GM23338 (cell line): ENCODE data around the gene PGLYRP4. TPM values are rescaled to one million over a fixed set of nuclear protein-coding genes. Genes with fewer than 3 reads are reported as not detected.

Experiments
- ATAC-seq: fragments of 200-7000 bp; cut with Tn5 transposase; 3 replicates; pipeline ENCODE4 v1.9.1; 2020
- DNase-seq: peaks from one replicate; pipeline ENCODE4 v3.0.0-alpha.2; 2015; ENCODE audit warnings: low spot score
- H2AFZ ChIP-seq: fragments of 200-600 bp; sonication (generic); 2 replicates; pipeline ENCODE4 v1.8.0; 2016; ENCODE audit warnings: antibody characterized with exemption, mild to moderate bottlenecking, moderate library complexity
- H3F3A ChIP-seq: fragments of 200-600 bp; sonication (generic); replicated peaks from 2 replicates; pipeline ENCODE4 v1.8.0; 2017; ENCODE audit warnings: antibody characterized with exemption, mixed run types, low read depth
- H3K27ac ChIP-seq: fragments of 200-600 bp; sonication (generic); 2 replicates; pipeline ENCODE4 v1.6.1; 2016; ENCODE audit warnings: low read depth
- H3K27me3 ChIP-seq: fragments of 200-600 bp; sonication (generic); 2 replicates; pipeline ENCODE4 v1.8.0; 2016; ENCODE audit warnings: mild to moderate bottlenecking, mixed run types, moderate library complexity; ENCODE audit not compliant: insufficient read depth
- H3K36me3 ChIP-seq: fragments of 200-600 bp; sonication (generic); 2 replicates; pipeline ENCODE4 v1.8.0; 2016; ENCODE audit warnings: mild to moderate bottlenecking; ENCODE audit not compliant: insufficient read depth
- H3K4me1 ChIP-seq: fragments of 200-600 bp; sonication (generic); 2 replicates; pipeline ENCODE4 v1.8.0; 2016; ENCODE audit warnings: mild to moderate bottlenecking, moderate library complexity; ENCODE audit not compliant: insufficient read depth
- H3K4me2 ChIP-seq: fragments of 200-600 bp; sonication (generic); 2 replicates; pipeline ENCODE4 v1.7.1; 2017; ENCODE audit warnings: mixed run types
- H3K4me3 ChIP-seq: fragments of 200-600 bp; sonication (generic); 2 replicates; pipeline ENCODE4 v1.6.1; 2016; ENCODE audit warnings: mixed run types
- H3K79me2 ChIP-seq: fragments of 200-600 bp; sonication (generic); replicated peaks from 2 replicates; pipeline ENCODE4 v1.8.0; 2017; ENCODE audit warnings: mild to moderate bottlenecking; ENCODE audit not compliant: insufficient read depth
- H3K9me2 ChIP-seq: fragments of 200-600 bp; sonication (generic); 2 replicates; pipeline ENCODE4 v1.8.0; 2017; ENCODE audit not compliant: insufficient read depth
- H4K20me1 ChIP-seq: fragments of 200-600 bp; sonication (generic); replicated peaks from 2 replicates; pipeline ENCODE4 v1.8.0; 2017; ENCODE audit warnings: mild to moderate bottlenecking; ENCODE audit not compliant: insufficient read depth
- H3K27ac Mint-ChIP-seq: 2 replicates; pipeline ENCODE4 v1.8.0; 2020; ENCODE audit warnings: inconsistent platforms, mild to moderate bottlenecking, moderate library complexity, mixed read lengths
- H3K27me3 Mint-ChIP-seq: 3 replicates; pipeline ENCODE4 v1.8.0; 2022; ENCODE audit warnings: low read depth, mild to moderate bottlenecking, moderate library complexity, mixed read lengths, inconsistent platforms; ENCODE audit not compliant: insufficient read depth, poor library complexity
- H3K36me3 Mint-ChIP-seq: 3 replicates; pipeline ENCODE4 v1.8.0; 2021; ENCODE audit warnings: low read depth, mild to moderate bottlenecking, inconsistent platforms, moderate library complexity, mixed read lengths
- H3K4me1 Mint-ChIP-seq: 3 replicates; pipeline ENCODE4 v1.8.0; 2020; ENCODE audit warnings: mild to moderate bottlenecking, inconsistent platforms, mixed read lengths
- H3K4me3 Mint-ChIP-seq: 3 replicates; pipeline ENCODE4 v1.8.0; 2021; ENCODE audit warnings: moderate library complexity, mild to moderate bottlenecking, inconsistent platforms, mixed read lengths
- H3K9me3 Mint-ChIP-seq: 3 replicates; pipeline ENCODE4 v1.8.0; 2020; ENCODE audit warnings: moderate library complexity, mild to moderate bottlenecking, inconsistent platforms, mixed read lengths
- CREB1 ChIP-seq: fragments of 250-450 bp; sonication (Bioruptor Pico); IDR thresholded peaks from 2 replicates; pipeline ENCODE4 v1.5.0; 2020; ENCODE audit warnings: low read depth, mild to moderate bottlenecking, moderate library complexity
- EZH2 ChIP-seq: fragments of 200-600 bp; sonication (generic); IDR thresholded peaks from one replicate; pipeline ENCODE4 v1.8.0; 2017; ENCODE audit warnings: antibody characterized with exemption, mild to moderate bottlenecking, low read depth; ENCODE audit not compliant: unreplicated experiment
- EZH2phosphoT487 ChIP-seq: fragments of 200-600 bp; sonication (generic); IDR thresholded peaks from one replicate; pipeline ENCODE4 v1.8.1; 2018; ENCODE audit warnings: antibody characterized with exemption; ENCODE audit not compliant: unreplicated experiment
- JUNB ChIP-seq: IDR thresholded peaks from one replicate; pipeline ENCODE4 v1.6.1; 2016; ENCODE audit warnings: antibody characterized with exemption; ENCODE audit not compliant: unreplicated experiment
- NANOG ChIP-seq: IDR thresholded peaks from 2 replicates; pipeline ENCODE4 v1.6.1; 2016; ENCODE audit warnings: antibody characterized with exemption, borderline replicate concordance
- POLR2AphosphoS5 ChIP-seq: IDR thresholded peaks from 2 replicates; pipeline ENCODE4 v1.6.1; 2016; ENCODE audit warnings: antibody characterized with exemption, low read depth
- STAT1 ChIP-seq: IDR thresholded peaks from one replicate; pipeline ENCODE4 v1.6.1; 2016; ENCODE audit warnings: antibody characterized with exemption; ENCODE audit not compliant: unreplicated experiment
- ZNF114 ChIP-seq: fragments of 250-450 bp; sonication (Bioruptor Pico); IDR thresholded peaks from 2 replicates; pipeline ENCODE4 v1.5.0; 2020; ENCODE audit warnings: mild to moderate bottlenecking, moderate library complexity
- ZNF331 ChIP-seq: fragments of 250-450 bp; sonication (Bioruptor Pico); IDR thresholded peaks from 2 replicates; pipeline ENCODE4 v1.5.0; 2020; ENCODE audit warnings: low read depth, mild to moderate bottlenecking, moderate library complexity
- polyA plus RNA-seq: library from polyadenylated mRNA; unstranded; fragments of >200 nt; fragmentation: Nextera tagmentation; extraction: Ambion mirVana; gene quantifications from 2 replicates; pipeline ENCODE4 v1.2.1, GENCODE V29; 2016
- total RNA-seq: library from RNA; depleted of rRNA; stranded (reverse); fragments of >200 nt; shearing (Covaris generic); gene quantifications from 2 replicates; pipeline ENCODE4 v1.2.3, GENCODE V29; 2014
- TF ChIP-seq, protein P1 (sequence below): IDR thresholded peaks from one replicate; pipeline ENCODE4 v1.6.1; 2018; ENCODE audit warnings: antibody characterized with exemption; ENCODE audit not compliant: unreplicated experiment
- TF ChIP-seq, protein P2 (sequence below): IDR thresholded peaks from 2 replicates; pipeline ENCODE4 v1.6.1; 2016; ENCODE audit warnings: antibody characterized with exemption
- TF ChIP-seq, protein P3 (sequence below): fragments of 250-450 bp; sonication (Bioruptor Pico); IDR thresholded peaks from 2 replicates; pipeline ENCODE4 v1.5.0; 2020; ENCODE audit warnings: mild to moderate bottlenecking, moderate library complexity

PGLYRP4 gene
- total and polyA plus RNA-seq, 2 experiments from 2014 or later = not detected

DNA sequence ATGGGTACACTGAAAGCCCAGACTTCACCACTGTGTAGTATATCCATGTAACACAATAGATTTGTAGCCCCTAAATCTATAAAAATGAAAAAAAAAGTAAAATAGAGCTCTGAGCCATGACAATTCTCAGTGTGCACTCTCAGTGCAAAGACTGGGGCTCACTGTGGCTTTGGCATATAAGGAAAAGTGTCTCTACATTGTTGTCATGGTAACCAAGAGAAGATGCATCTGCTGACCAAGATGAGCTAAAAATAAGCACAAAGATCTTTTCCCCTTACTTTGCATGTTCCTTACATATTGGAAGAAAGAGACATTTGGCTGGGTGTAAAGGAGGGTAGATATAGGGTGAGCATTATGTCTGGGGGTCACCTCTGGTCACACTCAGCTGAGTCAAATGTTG lies 12.0 kb downstream of the PGLYRP4 start:
- H3K36me3 ChIP-seq = no peaks in the 10 kb centered on the region
- no peaks in the 10 kb centered on the region for H4K20me1 ChIP-seq
- H3K9me3 Mint-ChIP-seq = peaks cover 4% of the 10 kb centered on the region; the same call in 2 of the 3 replicates
- H2AFZ ChIP-seq = no peak overlapping the region
- H3K4me2 ChIP-seq = no peak overlapping the region
- no peak for DNase-seq
- H3K36me3 Mint-ChIP-seq = no peaks in the 10 kb centered on the region
- H3K4me3 ChIP-seq = no peak overlapping the region
- ATAC-seq = no peak
- H3K27me3 Mint-ChIP-seq = peaks cover 4% of the 10 kb centered on the region
- H3K27me3 ChIP-seq = no peaks in the 10 kb centered on the region
- TF ChIP-seq EZH2 (no peak), EZH2phosphoT487 (no peak), JUNB (no peak), ZNF331 (CRISPR knock-in tag) (no peak), STAT1 (no peak), NANOG (no peak), POLR2AphosphoS5 (no peak), ZNF114 (CRISPR knock-in tag) (no peak), CREB1 (CRISPR knock-in tag) (no peak)
- TF ChIP-seq, protein P1, sequence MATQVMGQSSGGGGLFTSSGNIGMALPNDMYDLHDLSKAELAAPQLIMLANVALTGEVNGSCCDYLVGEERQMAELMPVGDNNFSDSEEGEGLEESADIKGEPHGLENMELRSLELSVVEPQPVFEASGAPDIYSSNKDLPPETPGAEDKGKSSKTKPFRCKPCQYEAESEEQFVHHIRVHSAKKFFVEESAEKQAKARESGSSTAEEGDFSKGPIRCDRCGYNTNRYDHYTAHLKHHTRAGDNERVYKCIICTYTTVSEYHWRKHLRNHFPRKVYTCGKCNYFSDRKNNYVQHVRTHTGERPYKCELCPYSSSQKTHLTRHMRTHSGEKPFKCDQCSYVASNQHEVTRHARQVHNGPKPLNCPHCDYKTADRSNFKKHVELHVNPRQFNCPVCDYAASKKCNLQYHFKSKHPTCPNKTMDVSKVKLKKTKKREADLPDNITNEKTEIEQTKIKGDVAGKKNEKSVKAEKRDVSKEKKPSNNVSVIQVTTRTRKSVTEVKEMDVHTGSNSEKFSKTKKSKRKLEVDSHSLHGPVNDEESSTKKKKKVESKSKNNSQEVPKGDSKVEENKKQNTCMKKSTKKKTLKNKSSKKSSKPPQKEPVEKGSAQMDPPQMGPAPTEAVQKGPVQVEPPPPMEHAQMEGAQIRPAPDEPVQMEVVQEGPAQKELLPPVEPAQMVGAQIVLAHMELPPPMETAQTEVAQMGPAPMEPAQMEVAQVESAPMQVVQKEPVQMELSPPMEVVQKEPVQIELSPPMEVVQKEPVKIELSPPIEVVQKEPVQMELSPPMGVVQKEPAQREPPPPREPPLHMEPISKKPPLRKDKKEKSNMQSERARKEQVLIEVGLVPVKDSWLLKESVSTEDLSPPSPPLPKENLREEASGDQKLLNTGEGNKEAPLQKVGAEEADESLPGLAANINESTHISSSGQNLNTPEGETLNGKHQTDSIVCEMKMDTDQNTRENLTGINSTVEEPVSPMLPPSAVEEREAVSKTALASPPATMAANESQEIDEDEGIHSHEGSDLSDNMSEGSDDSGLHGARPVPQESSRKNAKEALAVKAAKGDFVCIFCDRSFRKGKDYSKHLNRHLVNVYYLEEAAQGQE = no peak
- TF ChIP-seq, protein P2, sequence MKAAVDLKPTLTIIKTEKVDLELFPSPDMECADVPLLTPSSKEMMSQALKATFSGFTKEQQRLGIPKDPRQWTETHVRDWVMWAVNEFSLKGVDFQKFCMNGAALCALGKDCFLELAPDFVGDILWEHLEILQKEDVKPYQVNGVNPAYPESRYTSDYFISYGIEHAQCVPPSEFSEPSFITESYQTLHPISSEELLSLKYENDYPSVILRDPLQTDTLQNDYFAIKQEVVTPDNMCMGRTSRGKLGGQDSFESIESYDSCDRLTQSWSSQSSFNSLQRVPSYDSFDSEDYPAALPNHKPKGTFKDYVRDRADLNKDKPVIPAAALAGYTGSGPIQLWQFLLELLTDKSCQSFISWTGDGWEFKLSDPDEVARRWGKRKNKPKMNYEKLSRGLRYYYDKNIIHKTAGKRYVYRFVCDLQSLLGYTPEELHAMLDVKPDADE = no peak
- TF ChIP-seq, protein P3, sequence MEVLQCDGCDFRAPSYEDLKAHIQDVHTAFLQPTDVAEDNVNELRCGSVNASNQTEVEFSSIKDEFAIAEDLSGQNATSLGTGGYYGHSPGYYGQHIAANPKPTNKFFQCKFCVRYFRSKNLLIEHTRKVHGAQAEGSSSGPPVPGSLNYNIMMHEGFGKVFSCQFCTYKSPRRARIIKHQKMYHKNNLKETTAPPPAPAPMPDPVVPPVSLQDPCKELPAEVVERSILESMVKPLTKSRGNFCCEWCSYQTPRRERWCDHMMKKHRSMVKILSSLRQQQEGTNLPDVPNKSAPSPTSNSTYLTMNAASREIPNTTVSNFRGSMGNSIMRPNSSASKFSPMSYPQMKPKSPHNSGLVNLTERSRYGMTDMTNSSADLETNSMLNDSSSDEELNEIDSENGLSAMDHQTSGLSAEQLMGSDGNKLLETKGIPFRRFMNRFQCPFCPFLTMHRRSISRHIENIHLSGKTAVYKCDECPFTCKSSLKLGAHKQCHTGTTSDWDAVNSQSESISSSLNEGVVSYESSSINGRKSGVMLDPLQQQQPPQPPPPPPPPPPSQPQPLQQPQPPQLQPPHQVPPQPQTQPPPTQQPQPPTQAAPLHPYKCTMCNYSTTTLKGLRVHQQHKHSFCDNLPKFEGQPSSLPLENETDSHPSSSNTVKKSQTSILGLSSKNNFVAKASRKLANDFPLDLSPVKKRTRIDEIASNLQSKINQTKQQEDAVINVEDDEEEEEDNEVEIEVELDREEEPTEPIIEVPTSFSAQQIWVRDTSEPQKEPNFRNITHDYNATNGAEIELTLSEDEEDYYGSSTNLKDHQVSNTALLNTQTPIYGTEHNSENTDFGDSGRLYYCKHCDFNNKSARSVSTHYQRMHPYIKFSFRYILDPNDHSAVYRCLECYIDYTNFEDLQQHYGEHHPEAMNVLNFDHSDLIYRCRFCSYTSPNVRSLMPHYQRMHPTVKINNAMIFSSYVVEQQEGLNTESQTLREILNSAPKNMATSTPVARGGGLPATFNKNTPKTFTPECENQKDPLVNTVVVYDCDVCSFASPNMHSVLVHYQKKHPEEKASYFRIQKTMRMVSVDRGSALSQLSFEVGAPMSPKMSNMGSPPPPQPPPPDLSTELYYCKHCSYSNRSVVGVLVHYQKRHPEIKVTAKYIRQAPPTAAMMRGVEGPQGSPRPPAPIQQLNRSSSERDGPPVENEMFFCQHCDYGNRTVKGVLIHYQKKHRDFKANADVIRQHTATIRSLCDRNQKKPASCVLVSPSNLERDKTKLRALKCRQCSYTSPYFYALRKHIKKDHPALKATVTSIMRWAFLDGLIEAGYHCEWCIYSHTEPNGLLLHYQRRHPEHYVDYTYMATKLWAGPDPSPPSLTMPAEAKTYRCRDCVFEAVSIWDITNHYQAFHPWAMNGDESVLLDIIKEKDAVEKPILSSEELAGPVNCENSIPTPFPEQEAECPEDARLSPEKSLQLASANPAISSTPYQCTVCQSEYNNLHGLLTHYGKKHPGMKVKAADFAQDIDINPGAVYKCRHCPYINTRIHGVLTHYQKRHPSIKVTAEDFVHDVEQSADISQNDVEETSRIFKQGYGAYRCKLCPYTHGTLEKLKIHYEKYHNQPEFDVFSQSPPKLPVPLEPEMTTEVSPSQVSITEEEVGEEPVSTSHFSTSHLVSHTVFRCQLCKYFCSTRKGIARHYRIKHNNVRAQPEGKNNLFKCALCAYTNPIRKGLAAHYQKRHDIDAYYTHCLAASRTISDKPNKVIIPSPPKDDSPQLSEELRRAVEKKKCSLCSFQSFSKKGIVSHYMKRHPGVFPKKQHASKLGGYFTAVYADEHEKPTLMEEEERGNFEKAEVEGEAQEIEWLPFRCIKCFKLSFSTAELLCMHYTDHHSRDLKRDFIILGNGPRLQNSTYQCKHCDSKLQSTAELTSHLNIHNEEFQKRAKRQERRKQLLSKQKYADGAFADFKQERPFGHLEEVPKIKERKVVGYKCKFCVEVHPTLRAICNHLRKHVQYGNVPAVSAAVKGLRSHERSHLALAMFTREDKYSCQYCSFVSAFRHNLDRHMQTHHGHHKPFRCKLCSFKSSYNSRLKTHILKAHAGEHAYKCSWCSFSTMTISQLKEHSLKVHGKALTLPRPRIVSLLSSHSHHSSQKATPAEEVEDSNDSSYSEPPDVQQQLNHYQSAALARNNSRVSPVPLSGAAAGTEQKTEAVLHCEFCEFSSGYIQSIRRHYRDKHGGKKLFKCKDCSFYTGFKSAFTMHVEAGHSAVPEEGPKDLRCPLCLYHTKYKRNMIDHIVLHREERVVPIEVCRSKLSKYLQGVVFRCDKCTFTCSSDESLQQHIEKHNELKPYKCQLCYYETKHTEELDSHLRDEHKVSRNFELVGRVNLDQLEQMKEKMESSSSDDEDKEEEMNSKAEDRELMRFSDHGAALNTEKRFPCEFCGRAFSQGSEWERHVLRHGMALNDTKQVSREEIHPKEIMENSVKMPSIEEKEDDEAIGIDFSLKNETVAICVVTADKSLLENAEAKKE = no peak
- H3K27ac ChIP-seq = no peak overlapping the region
- no peaks in the 10 kb centered on the region for H3K4me1 ChIP-seq
- no peaks in the 10 kb centered on the region for H3K79me2 ChIP-seq
- H3K4me3 Mint-ChIP-seq = no peak overlapping the region
- no peaks in the 10 kb centered on the region for H3F3A ChIP-seq
- H3K27ac Mint-ChIP-seq = no peak overlapping the region
- no peaks in the 10 kb centered on the region for H3K4me1 Mint-ChIP-seq
- peaks cover 15% of the 10 kb centered on the region for H3K9me2 ChIP-seq
